H9 (cell line): ENCODE data around the gene RCAN2. TPM values are rescaled to one million over a fixed set of nuclear protein-coding genes. Genes with fewer than 3 reads are reported as not detected.

Experiments used
- DNase-seq: peaks from one replicate; pipeline ENCODE4 v3.0.0-alpha.2; 2017
- H2AFZ ChIP-seq: one replicate; pipeline ENCODE4 v1.6.1; 2013; ENCODE audit warnings: mild to moderate bottlenecking, low read length, control low read depth, moderate library complexity
- H2AK5ac ChIP-seq: 2 replicates; pipeline ENCODE4 v1.6.1; 2013; ENCODE audit warnings: low read length, control low read depth, mixed read lengths; ENCODE audit not compliant: insufficient read length
- H2BK120ac ChIP-seq: one replicate; pipeline ENCODE4 v1.6.1; 2013; ENCODE audit warnings: low read depth, mild to moderate bottlenecking, low read length, control low read depth, inconsistent platforms; ENCODE audit not compliant: poor library complexity, severe bottlenecking
- H2BK12ac ChIP-seq: 2 replicates; pipeline ENCODE4 v1.6.1; 2013; ENCODE audit warnings: low read length, control low read depth, mixed read lengths, low read depth; ENCODE audit not compliant: insufficient read length
- H2BK15ac ChIP-seq: 2 replicates; pipeline ENCODE4 v1.6.1; 2013; ENCODE audit warnings: low read depth, low read length, control low read depth
- H2BK20ac ChIP-seq: one replicate; pipeline ENCODE4 v1.6.1; 2013; ENCODE audit warnings: low read depth, mild to moderate bottlenecking, low read length, control low read depth, inconsistent platforms; ENCODE audit not compliant: poor library complexity, severe bottlenecking
- H2BK5ac ChIP-seq: 2 replicates; pipeline ENCODE4 v1.6.1; 2013; ENCODE audit warnings: low read length, control low read depth, mixed read lengths; ENCODE audit not compliant: insufficient read length
- H3K14ac ChIP-seq: 2 replicates; pipeline ENCODE4 v1.6.1; 2013; ENCODE audit warnings: low read length, control low read depth; ENCODE audit not compliant: insufficient read depth
- H3K18ac ChIP-seq: 2 replicates; pipeline ENCODE4 v1.6.1; 2013; ENCODE audit warnings: low read depth, mild to moderate bottlenecking, mixed read lengths, low read length, control low read depth; ENCODE audit not compliant: insufficient read length
- H3K23ac ChIP-seq: 2 replicates; pipeline ENCODE4 v1.6.1; 2013; ENCODE audit warnings: low read length, control low read depth, mixed read lengths, low read depth; ENCODE audit not compliant: insufficient read length
- H3K23me2 ChIP-seq: 2 replicates; pipeline ENCODE4 v1.6.1; 2013; ENCODE audit warnings: low read depth, mild to moderate bottlenecking, mixed read lengths, low read length, control low read depth; ENCODE audit not compliant: insufficient read length, poor library complexity, severe bottlenecking
- H3K27ac ChIP-seq: 2 replicates; pipeline ENCODE4 v1.5.1; 2013; ENCODE audit warnings: low read length, control low read depth, mixed read lengths, low read depth; ENCODE audit not compliant: insufficient read length
- H3K27me3 ChIP-seq: 2 replicates; pipeline ENCODE4 v1.6.1; 2013; ENCODE audit warnings: low read length, control low read depth, inconsistent platforms; ENCODE audit not compliant: insufficient read depth
- H3K4ac ChIP-seq: 2 replicates; pipeline ENCODE4 v1.6.1; 2013; ENCODE audit warnings: low read depth, mild to moderate bottlenecking, control low read depth, inconsistent platforms, low read length, moderate library complexity
- H3K4me1 ChIP-seq: 2 replicates; pipeline ENCODE4 v1.6.1; 2013; ENCODE audit warnings: low read length, control low read depth, inconsistent platforms; ENCODE audit not compliant: insufficient read depth
- H3K4me2 ChIP-seq: 2 replicates; pipeline ENCODE4 v1.6.1; 2013; ENCODE audit warnings: low read length, control low read depth, mixed read lengths; ENCODE audit not compliant: insufficient read length, insufficient read depth
- H3K56ac ChIP-seq: 2 replicates; pipeline ENCODE4 v1.6.1; 2013; ENCODE audit warnings: low read depth, mild to moderate bottlenecking, mixed read lengths, low read length, control low read depth; ENCODE audit not compliant: insufficient read length
- H3K79me1 ChIP-seq: 2 replicates; pipeline ENCODE4 v1.6.1; 2013; ENCODE audit warnings: low read depth, mild to moderate bottlenecking, moderate library complexity, low read length, control low read depth, inconsistent platforms; ENCODE audit not compliant: insufficient read depth, poor library complexity, severe bottlenecking
- H3K79me2 ChIP-seq: 2 replicates; pipeline ENCODE4 v1.6.1; 2013; ENCODE audit warnings: low read length, control low read depth, inconsistent platforms; ENCODE audit not compliant: insufficient read depth
- H3K9ac ChIP-seq: 2 replicates; pipeline ENCODE4 v1.6.1; 2013; ENCODE audit warnings: low read length, control low read depth, mixed read lengths; ENCODE audit not compliant: insufficient read length; ENCODE audit errors: extremely low read depth
- H3K9me3 ChIP-seq: one replicate; pipeline ENCODE4 v1.6.1; 2013; ENCODE audit warnings: low read depth, low read length, inconsistent platforms; ENCODE audit not compliant: control insufficient read depth
- H3T11ph ChIP-seq: one replicate; pipeline ENCODE4 v1.6.1; 2013; ENCODE audit warnings: mild to moderate bottlenecking, low read length, control low read depth, inconsistent platforms
- H4K20me1 ChIP-seq: one replicate; pipeline ENCODE4 v1.6.1; 2013; ENCODE audit not compliant: control insufficient read depth, insufficient read length, insufficient read depth
- H4K5ac ChIP-seq: 2 replicates; pipeline ENCODE4 v1.6.1; 2013; ENCODE audit warnings: low read depth, mild to moderate bottlenecking, mixed read lengths, low read length, control low read depth; ENCODE audit not compliant: insufficient read length
- H4K8ac ChIP-seq: replicated peaks from 2 replicates; pipeline ENCODE4 v1.6.1; 2013; ENCODE audit warnings: low read length, control low read depth, mixed read lengths, low read depth; ENCODE audit not compliant: insufficient read length
- H4K91ac ChIP-seq: 2 replicates; pipeline ENCODE4 v1.6.1; 2013; ENCODE audit warnings: low read depth, mild to moderate bottlenecking, moderate library complexity, mixed read lengths, low read length, control low read depth; ENCODE audit not compliant: insufficient read length
- H3K27ac Mint-ChIP-seq, 3 experiments: 2 replicates in 2 of 3; 3 replicates in 1 of 3; pipeline ENCODE4 v1.8.0; 2020 to 2021; ENCODE audit warnings: mixed read lengths in 3 of 3, mild to moderate bottlenecking in 1 of 3, moderate library complexity in 1 of 3
- H3K27me3 Mint-ChIP-seq: 2 replicates; pipeline ENCODE4 v1.8.0; 2021; ENCODE audit warnings: low read depth, mild to moderate bottlenecking, moderate library complexity, mixed read lengths
- H3K36me3 Mint-ChIP-seq, 3 experiments: 2 replicates in 2 of 3; 3 replicates in 1 of 3; pipeline ENCODE4 v1.8.0; 2020 to 2021; ENCODE audit warnings: low read depth in 3 of 3, mixed read lengths in 3 of 3; ENCODE audit not compliant: insufficient read depth in 1 of 3
- H3K4me1 Mint-ChIP-seq, 2 experiments: 2 replicates each; pipeline ENCODE4 v1.8.0; 2020; ENCODE audit warnings: mixed read lengths in 2 of 2
- H3K4me3 Mint-ChIP-seq, 2 experiments: 2 replicates in 1 of 2; 3 replicates in 1 of 2; pipeline ENCODE4 v1.8.0; 2020 to 2021; ENCODE audit warnings: mild to moderate bottlenecking in 2 of 2, mixed read lengths in 2 of 2, moderate library complexity in 1 of 2
- H3K9me3 Mint-ChIP-seq, 2 experiments: 2 replicates in 1 of 2; 3 replicates in 1 of 2; pipeline ENCODE4 v1.8.0; 2020; ENCODE audit warnings: mild to moderate bottlenecking in 2 of 2, mixed read lengths in 2 of 2, moderate library complexity in 1 of 2
- total RNA-seq: library from RNA; stranded (reverse); gene quantifications from 2 replicates; pipeline ENCODE4 v1.2.1, GENCODE V29; 2021
- TF ChIP-seq, protein P1 (sequence below): fragments of 200-600 bp; sonication (generic); conservative IDR thresholded peaks from 3 replicates; pipeline ENCODE4 v1.8.0; 2021; ENCODE audit warnings: antibody characterized with exemption, mild to moderate bottlenecking

The RCAN2 gene
- total RNA-seq, 1 experiment from 2014 or later = 3.0 TPM

DNA sequence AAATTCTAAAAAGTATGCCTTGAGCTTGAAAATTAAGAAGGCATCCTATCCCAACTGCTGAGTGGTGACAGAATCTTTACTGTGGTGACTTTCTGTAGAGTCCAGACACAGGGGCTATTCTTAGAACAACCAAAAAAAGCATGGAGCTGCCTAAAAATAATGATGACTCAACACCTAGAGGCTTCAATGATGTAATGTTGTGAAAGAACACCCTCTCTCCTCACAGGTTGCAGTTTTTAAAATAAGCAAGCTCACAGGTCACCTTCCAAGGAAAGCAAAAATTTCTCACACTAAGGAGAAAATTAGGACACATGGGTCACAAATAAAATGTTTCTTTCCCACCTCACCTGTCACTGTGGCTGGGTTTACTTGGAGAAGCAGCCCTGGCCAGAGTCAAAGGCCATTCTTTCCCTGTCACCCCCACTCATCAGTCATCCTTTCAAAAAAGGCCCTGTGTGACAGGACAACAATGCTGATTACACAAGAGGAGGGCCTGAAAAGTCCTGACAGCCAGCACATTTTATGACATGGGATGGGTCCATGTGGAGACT, 53.5 kb downstream of the RCAN2 start:
- no peak overlapping the region for H3K27ac Mint-ChIP-seq
- no peak overlapping the region for H3K18ac ChIP-seq
- no peak overlapping the region for H4K5ac ChIP-seq
- no peaks in the 10 kb centered on the region for H3K79me2 ChIP-seq
- H3K23me2 ChIP-seq = no peaks in the 10 kb centered on the region
- peaks cover 1 to 5% (median 2%) of the 10 kb centered on the region in 3 experiments; a peak in 4 of 7 replicates for H3K36me3 Mint-ChIP-seq
- no peaks in the 10 kb centered on the region for H4K20me1 ChIP-seq
- H2BK5ac ChIP-seq = no peak overlapping the region
- no peak overlapping the region for H2BK20ac ChIP-seq
- no peak overlapping the region for H2BK12ac ChIP-seq
- H3T11ph ChIP-seq = no peak overlapping the region
- no peak overlapping the region for H4K8ac ChIP-seq
- H3K9me3 Mint-ChIP-seq = peaks cover 3 to 4% of the 10 kb centered on the region in 2 experiments; a peak in 2 of 5 replicates
- no peaks in the 10 kb centered on the region for H3K4me1 ChIP-seq
- TF ChIP-seq, protein P1, sequence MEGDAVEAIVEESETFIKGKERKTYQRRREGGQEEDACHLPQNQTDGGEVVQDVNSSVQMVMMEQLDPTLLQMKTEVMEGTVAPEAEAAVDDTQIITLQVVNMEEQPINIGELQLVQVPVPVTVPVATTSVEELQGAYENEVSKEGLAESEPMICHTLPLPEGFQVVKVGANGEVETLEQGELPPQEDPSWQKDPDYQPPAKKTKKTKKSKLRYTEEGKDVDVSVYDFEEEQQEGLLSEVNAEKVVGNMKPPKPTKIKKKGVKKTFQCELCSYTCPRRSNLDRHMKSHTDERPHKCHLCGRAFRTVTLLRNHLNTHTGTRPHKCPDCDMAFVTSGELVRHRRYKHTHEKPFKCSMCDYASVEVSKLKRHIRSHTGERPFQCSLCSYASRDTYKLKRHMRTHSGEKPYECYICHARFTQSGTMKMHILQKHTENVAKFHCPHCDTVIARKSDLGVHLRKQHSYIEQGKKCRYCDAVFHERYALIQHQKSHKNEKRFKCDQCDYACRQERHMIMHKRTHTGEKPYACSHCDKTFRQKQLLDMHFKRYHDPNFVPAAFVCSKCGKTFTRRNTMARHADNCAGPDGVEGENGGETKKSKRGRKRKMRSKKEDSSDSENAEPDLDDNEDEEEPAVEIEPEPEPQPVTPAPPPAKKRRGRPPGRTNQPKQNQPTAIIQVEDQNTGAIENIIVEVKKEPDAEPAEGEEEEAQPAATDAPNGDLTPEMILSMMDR = no peak
- DNase-seq = no peak
- H3K9ac ChIP-seq = no peak overlapping the region
- H3K4me3 Mint-ChIP-seq = no peak overlapping the region
- no peak overlapping the region for H3K56ac ChIP-seq
- no peak overlapping the region for H4K91ac ChIP-seq
- no peak overlapping the region for H2BK120ac ChIP-seq
- no peak overlapping the region for H3K23ac ChIP-seq
- no peak overlapping the region for H3K4ac ChIP-seq
- H3K27ac ChIP-seq = no peak overlapping the region
- no peak overlapping the region for H2BK15ac ChIP-seq
- H2AK5ac ChIP-seq = no peak overlapping the region
- no peak overlapping the region for H2AFZ ChIP-seq
- H3K79me1 ChIP-seq = no peaks in the 10 kb centered on the region
- H3K14ac ChIP-seq = no peak overlapping the region
- H3K9me3 ChIP-seq = no peaks in the 10 kb centered on the region
- peaks cover 8% of the 10 kb centered on the region in 2 experiments for H3K4me1 Mint-ChIP-seq
- H3K4me2 ChIP-seq = no peak overlapping the region
- no peaks in the 10 kb centered on the region for H3K27me3 ChIP-seq
- H3K27me3 Mint-ChIP-seq = no peaks in the 10 kb centered on the region
